Liver (tissue), 9 donors: ENCODE data around the gene TMEM100. TPM values are rescaled to one million over a fixed set of nuclear protein-coding genes. Genes with fewer than 3 reads are reported as not detected.

Experiments used
- DNase-seq: peaks from one replicate; pipeline ENCODE4 v3.0.0-alpha.2; 2017; ENCODE audit warnings: low spot score
- H3K27ac ChIP-seq, 2 donors: one replicate each; pipeline ENCODE4 v1.7.0; 2013; ENCODE audit warnings: inconsistent platforms in 2 of 2, low read length in 2 of 2, control low read depth in 1 of 2, low read depth in 1 of 2, mild to moderate bottlenecking in 1 of 2
- H3K27me3 ChIP-seq, 4 donors: one replicate each; pipeline versions ENCODE4 v1.6.1 to v1.7.0; 2013; ENCODE audit warnings: low read length in 3 of 4, inconsistent platforms in 1 of 4, mild to moderate bottlenecking in 1 of 4, moderate library complexity in 1 of 4; ENCODE audit not compliant: control insufficient read depth in 4 of 4, insufficient read depth in 4 of 4
- H3K36me3 ChIP-seq, 4 donors: one replicate each; pipeline versions ENCODE4 v1.6.1 to v1.7.0; 2013; ENCODE audit warnings: low read length in 3 of 4, mild to moderate bottlenecking in 3 of 4, low read depth in 1 of 4, moderate library complexity in 1 of 4; ENCODE audit not compliant: control insufficient read depth in 4 of 4, insufficient read depth in 3 of 4
- H3K4me1 ChIP-seq, 4 donors: one replicate each; pipeline versions ENCODE4 v1.6.1 to v1.7.0; 2013; ENCODE audit warnings: low read length in 3 of 4, mild to moderate bottlenecking in 3 of 4, moderate library complexity in 1 of 4; ENCODE audit not compliant: control insufficient read depth in 4 of 4, insufficient read depth in 4 of 4
- H3K4me3 ChIP-seq, 3 donors: one replicate each; pipeline versions ENCODE4 v1.6.1 to v1.7.0; 2013; ENCODE audit warnings: low read length in 3 of 3, control low read depth in 1 of 3, low read depth in 1 of 3, mild to moderate bottlenecking in 1 of 3
- H3K9ac ChIP-seq, 2 donors: one replicate each; pipeline ENCODE4 v1.7.0; 2013; ENCODE audit warnings: low read length in 2 of 2, mild to moderate bottlenecking in 2 of 2, moderate library complexity in 2 of 2, control low read depth in 1 of 2, low read depth in 1 of 2
- H3K9me3 ChIP-seq, 4 donors: one replicate each; pipeline versions ENCODE4 v1.6.1 to v1.7.0; 2013; ENCODE audit warnings: low read length in 3 of 4; ENCODE audit not compliant: control insufficient read depth in 4 of 4
- CTCF ChIP-seq: fragments of 150-350 bp; IDR thresholded peaks from 2 replicates; pipeline ENCODE4 v1.5.1; 2017; ENCODE audit warnings: improper control_type of control experiment, low read depth, low read length; ENCODE audit not compliant: missing input control
- EGR1 ChIP-seq, 2 donors: IDR thresholded peaks; 2 replicates each; pipeline ENCODE4 v1.6.1; 2016 to 2018; ENCODE audit warnings: antibody characterized with exemption in 2 of 2, low read depth in 2 of 2
- FOXA1 ChIP-seq: IDR thresholded peaks from 2 replicates; pipeline ENCODE4 v1.6.1; 2016; ENCODE audit warnings: antibody characterized with exemption
- FOXA2 ChIP-seq: IDR thresholded peaks from 2 replicates; pipeline ENCODE4 v1.6.1; 2016; ENCODE audit warnings: antibody characterized with exemption
- GABPA ChIP-seq, 2 donors: IDR thresholded peaks in 1 of 2; conservative IDR thresholded peaks in 1 of 2; 2 replicates each; pipeline ENCODE4 v1.6.1; 2016; ENCODE audit warnings: antibody characterized with exemption in 2 of 2, mild to moderate bottlenecking in 1 of 2, moderate library complexity in 1 of 2
- HNF4A ChIP-seq, 2 donors: conservative IDR thresholded peaks; 2 replicates each; pipeline ENCODE4 v1.6.1; 2016; ENCODE audit warnings: antibody characterized with exemption in 2 of 2, mild to moderate bottlenecking in 2 of 2
- HNF4G ChIP-seq: IDR thresholded peaks from 2 replicates; pipeline ENCODE4 v1.6.1; 2016; ENCODE audit warnings: antibody characterized with exemption
- JUND ChIP-seq, 2 donors: IDR thresholded peaks; 2 replicates each; pipeline ENCODE4 v1.6.1; 2016; ENCODE audit warnings: antibody characterized with exemption in 2 of 2
- NR2F2 ChIP-seq: IDR thresholded peaks from 2 replicates; pipeline ENCODE4 v1.6.1; 2016; ENCODE audit warnings: antibody characterized with exemption
- RAD21 ChIP-seq, 2 donors: IDR thresholded peaks; 2 replicates each; pipeline ENCODE4 v1.6.1; 2016; ENCODE audit warnings: antibody characterized with exemption in 2 of 2, mild to moderate bottlenecking in 2 of 2
- REST ChIP-seq: IDR thresholded peaks from 2 replicates; pipeline ENCODE4 v1.6.1; 2016; ENCODE audit warnings: antibody characterized with exemption, mild to moderate bottlenecking
- RXRA ChIP-seq, 2 donors: IDR thresholded peaks; 2 replicates each; pipeline ENCODE4 v1.6.1; 2017 to 2018; ENCODE audit warnings: antibody characterized with exemption in 2 of 2, mild to moderate bottlenecking in 1 of 2
- SP1 ChIP-seq: IDR thresholded peaks from 2 replicates; pipeline ENCODE4 v1.6.1; 2018; ENCODE audit warnings: antibody characterized with exemption, mild to moderate bottlenecking
- TAF1 ChIP-seq: conservative IDR thresholded peaks from 2 replicates; pipeline ENCODE4 v1.6.1; 2016; ENCODE audit warnings: antibody characterized with exemption, mild to moderate bottlenecking
- YY1 ChIP-seq: IDR thresholded peaks from 2 replicates; pipeline ENCODE4 v1.6.1; 2016; ENCODE audit warnings: antibody characterized with exemption, mild to moderate bottlenecking
- WGBS: extraction: QIAGEN DNeasy Blood & Tissue Kit; methylation state at CpG from one replicate; pipeline ENCODE4 v1.1.7; 2013; 5-methylcytosine and 5-hydroxymethylcytosine counted together
- polyA plus RNA-seq, 2 donors: library from polyadenylated mRNA; stranded (reverse) in 1 of 2; unstranded in 1 of 2; fragments of 200-250 nt in 1 of 2; fragments of >200 nt in 1 of 2; fragmentation: Nextera tagmentation in 1 of 2; extraction: Ambion mirVana in 1 of 2; gene quantifications; one replicate each; pipeline versions ENCODE4 v1.2.1 to v1.2.3, GENCODE V29; 2013 to 2015
- total RNA-seq, 2 donors: library from RNA; depleted of rRNA; stranded (reverse); fragments of >200 nt; gene quantifications; one replicate each; pipeline ENCODE4 v1.2.3, GENCODE V29; 2014
- TF ChIP-seq, protein P1 (sequence below): IDR thresholded peaks from 2 replicates; pipeline ENCODE4 v1.6.1; 2016; ENCODE audit warnings: antibody characterized with exemption
- TF ChIP-seq, protein P2 (sequence below): IDR thresholded peaks from 2 replicates; pipeline ENCODE4 v1.6.1; 2016; ENCODE audit warnings: antibody characterized with exemption
- TF ChIP-seq, protein P3 (sequence below): IDR thresholded peaks from 2 replicates; pipeline ENCODE4 v1.6.1; 2016; ENCODE audit warnings: antibody characterized with exemption
- donor health status: healthy.
- donor health status: healthy.
- donor health status: healthy.
- donor health status: healthy.
- donor health status: healthy.

TMEM100 gene
- total and polyA plus RNA-seq, 4 donors: 0.09 to 4.8 (median 2.3) TPM

GRCh38 chr17:55708175-55708974 lies 14.3 kb downstream of the TMEM100 start:
- peaks cover 0 to 6% (median 4%) of the 10 kb centered on the region in 4 donors for H3K4me1 ChIP-seq
- no peak overlapping the region for H3K27ac ChIP-seq
- no peaks in the 10 kb centered on the region for H3K36me3 ChIP-seq
- no peak for DNase-seq
- no peaks in the 10 kb centered on the region for H3K9me3 ChIP-seq
- no peak overlapping the region for H3K4me3 ChIP-seq
- no peaks in the 10 kb centered on the region for H3K27me3 ChIP-seq
- WGBS: 63% methylated on average over 8 of the region's 8 CpGs
- no peak overlapping the region for H3K9ac ChIP-seq
- TF ChIP-seq, protein P1, sequence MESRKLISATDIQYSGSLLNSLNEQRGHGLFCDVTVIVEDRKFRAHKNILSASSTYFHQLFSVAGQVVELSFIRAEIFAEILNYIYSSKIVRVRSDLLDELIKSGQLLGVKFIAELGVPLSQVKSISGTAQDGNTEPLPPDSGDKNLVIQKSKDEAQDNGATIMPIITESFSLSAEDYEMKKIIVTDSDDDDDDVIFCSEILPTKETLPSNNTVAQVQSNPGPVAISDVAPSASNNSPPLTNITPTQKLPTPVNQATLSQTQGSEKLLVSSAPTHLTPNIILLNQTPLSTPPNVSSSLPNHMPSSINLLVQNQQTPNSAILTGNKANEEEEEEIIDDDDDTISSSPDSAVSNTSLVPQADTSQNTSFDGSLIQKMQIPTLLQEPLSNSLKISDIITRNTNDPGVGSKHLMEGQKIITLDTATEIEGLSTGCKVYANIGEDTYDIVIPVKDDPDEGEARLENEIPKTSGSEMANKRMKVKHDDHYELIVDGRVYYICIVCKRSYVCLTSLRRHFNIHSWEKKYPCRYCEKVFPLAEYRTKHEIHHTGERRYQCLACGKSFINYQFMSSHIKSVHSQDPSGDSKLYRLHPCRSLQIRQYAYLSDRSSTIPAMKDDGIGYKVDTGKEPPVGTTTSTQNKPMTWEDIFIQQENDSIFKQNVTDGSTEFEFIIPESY: no peak
- no peak for TF ChIP-seq REST
- TF ChIP-seq TAF1: no peak
- TF ChIP-seq FOXA2: no peak

GRCh38 chr17:55706808-55707773 lies 15.6 kb downstream of the TMEM100 start:
- 76% methylated on average over 11 of the region's 11 CpGs for WGBS
- Histone ChIP-seq H3K9me3 (no peaks in the 10 kb centered on the region), H3K27me3 (no peaks in the 10 kb centered on the region), H3K27ac (no peak overlapping the region), H3K4me1 (peaks cover 0 to 6% (median 4%) of the 10 kb centered on the region in 4 donors), H3K9ac (no peak overlapping the region), H3K36me3 (no peaks in the 10 kb centered on the region), H3K4me3 (no peak overlapping the region)
- DNase-seq: no peak
- no peak for TF ChIP-seq HNF4A (conservative IDR thresholded peaks at IDR 0.05)
- TF ChIP-seq, protein P2, sequence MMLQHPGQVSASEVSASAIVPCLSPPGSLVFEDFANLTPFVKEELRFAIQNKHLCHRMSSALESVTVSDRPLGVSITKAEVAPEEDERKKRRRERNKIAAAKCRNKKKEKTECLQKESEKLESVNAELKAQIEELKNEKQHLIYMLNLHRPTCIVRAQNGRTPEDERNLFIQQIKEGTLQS: no peak
- TF ChIP-seq JUND (IDR thresholded peaks at IDR 0.05): no peak
- no peak for TF ChIP-seq RXRA (IDR thresholded peaks at IDR 0.05)
- TF ChIP-seq GABPA (IDR thresholded peaks at IDR 0.05 in 1 of 2, conservative IDR thresholded peaks at IDR 0.05 in 1 of 2): no peak
- TF ChIP-seq RAD21 (IDR thresholded peaks at IDR 0.05): no peak
- TF ChIP-seq HNF4G: no peak
- TF ChIP-seq NR2F2: no peak
- TF ChIP-seq CTCF: no peak
- no peak for TF ChIP-seq TAF1
- TF ChIP-seq, protein P3, sequence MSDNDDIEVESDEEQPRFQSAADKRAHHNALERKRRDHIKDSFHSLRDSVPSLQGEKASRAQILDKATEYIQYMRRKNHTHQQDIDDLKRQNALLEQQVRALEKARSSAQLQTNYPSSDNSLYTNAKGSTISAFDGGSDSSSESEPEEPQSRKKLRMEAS: no peak
- no peak for TF ChIP-seq SP1
- no peak for TF ChIP-seq YY1
- TF ChIP-seq FOXA2: no peak
- TF ChIP-seq FOXA1: no peak
- TF ChIP-seq, protein P1: no peak
- no peak for TF ChIP-seq EGR1 (IDR thresholded peaks at IDR 0.05; ENCODE audit: low read depth in 2 of 2)
